ENCODE measurements around the gene MACROD2. TPM values are rescaled to one million over a fixed set of nuclear protein-coding genes. Genes with fewer than 3 reads are reported as not detected.
A peak's percentile ranks its signal among the peaks of the same experiment; 100 is the strongest.

Gene MACROD2
- total RNA-seq, 1 experiment from 2014 or later = 1.6 TPM

GRCh38 chr20:14569641-14570040, 574.3 kb downstream of the MACROD2 start:
- Histone ChIP-seq H3K9me3 (ENCODE audit: control insufficient read depth, low read depth, low read length) (no peaks in the 10 kb centered on the region), H2AK5ac (ENCODE audit: insufficient read length, low read length) (no peak overlapping the region), H3K23ac (ENCODE audit: insufficient read length, low read depth, low read length) (no peak overlapping the region), H2BK12ac (ENCODE audit: insufficient read length, low read depth, low read length) (no peak overlapping the region), H3T11ph (ENCODE audit: low read length) (no peak overlapping the region), H3K4ac (ENCODE audit: low read depth, low read length) (no peak overlapping the region), H2AFZ (ENCODE audit: low read length) (no peak overlapping the region), H3K79me1 (ENCODE audit: insufficient read depth, low read depth, low read length, poor library complexity, severe bottlenecking) (no peaks in the 10 kb centered on the region), H3K27me3 (ENCODE audit: insufficient read depth, low read length) (no peaks in the 10 kb centered on the region), H3K56ac (ENCODE audit: insufficient read length, low read depth, low read length) (no peak overlapping the region), H2BK5ac (ENCODE audit: insufficient read length, low read length) (no peak overlapping the region), H4K91ac (ENCODE audit: insufficient read length, low read depth, low read length) (no peak overlapping the region), H3K79me2 (ENCODE audit: insufficient read depth, low read length) (no peaks in the 10 kb centered on the region), H3K4me1 (ENCODE audit: insufficient read depth, low read length) (no peaks in the 10 kb centered on the region), H4K20me1 (ENCODE audit: control insufficient read depth, insufficient read depth, insufficient read length) (no peaks in the 10 kb centered on the region), H3K9ac (ENCODE audit: extremely low read depth, insufficient read length, low read length) (no peak overlapping the region), H3K18ac (ENCODE audit: insufficient read length, low read depth, low read length) (no peak overlapping the region), H3K14ac (ENCODE audit: insufficient read depth, low read length) (no peak overlapping the region), H2BK15ac (ENCODE audit: low read depth, low read length) (no peak overlapping the region), H3K23me2 (ENCODE audit: insufficient read length, low read depth, low read length, poor library complexity, severe bottlenecking) (no peaks in the 10 kb centered on the region), H3K27ac (ENCODE audit: insufficient read length, low read depth, low read length) (no peak overlapping the region), H4K8ac (replicated peaks; ENCODE audit: insufficient read length, low read depth, low read length) (no peak overlapping the region), H2BK20ac (ENCODE audit: low read depth, low read length, poor library complexity, severe bottlenecking) (no peak overlapping the region), H4K5ac (ENCODE audit: insufficient read length, low read depth, low read length) (no peak overlapping the region), H2BK120ac (ENCODE audit: low read depth, low read length, poor library complexity, severe bottlenecking) (no peak overlapping the region), H3K4me2 (ENCODE audit: insufficient read depth, insufficient read length, low read length) (no peak overlapping the region)
- Mint-ChIP-seq H3K27ac (peak overlapping the region in 1 of 3 experiments; percentile 44; a peak in 1 of 7 replicates), H3K4me3 (no peak overlapping the region), H3K36me3 (ENCODE audit: insufficient read depth in 1 of 3, low read depth in 3 of 3) (peaks cover 6 to 11% (median 8%) of the 10 kb centered on the region in 3 experiments; a peak in 5 of 7 replicates), H3K9me3 (peaks cover 10 to 12% of the 10 kb centered on the region in 2 experiments), H3K4me1 (peaks cover 12% of the 10 kb centered on the region in 2 experiments), H3K27me3 (ENCODE audit: low read depth) (no peaks in the 10 kb centered on the region)
- no CpG with 5 or more reads among the region's 2 CpGs for WGBS (ENCODE audit: extremely low coverage, insufficient read length, low lambda C conversion rate)
- DNase-seq = no peak
- TF ChIP-seq, protein P1, sequence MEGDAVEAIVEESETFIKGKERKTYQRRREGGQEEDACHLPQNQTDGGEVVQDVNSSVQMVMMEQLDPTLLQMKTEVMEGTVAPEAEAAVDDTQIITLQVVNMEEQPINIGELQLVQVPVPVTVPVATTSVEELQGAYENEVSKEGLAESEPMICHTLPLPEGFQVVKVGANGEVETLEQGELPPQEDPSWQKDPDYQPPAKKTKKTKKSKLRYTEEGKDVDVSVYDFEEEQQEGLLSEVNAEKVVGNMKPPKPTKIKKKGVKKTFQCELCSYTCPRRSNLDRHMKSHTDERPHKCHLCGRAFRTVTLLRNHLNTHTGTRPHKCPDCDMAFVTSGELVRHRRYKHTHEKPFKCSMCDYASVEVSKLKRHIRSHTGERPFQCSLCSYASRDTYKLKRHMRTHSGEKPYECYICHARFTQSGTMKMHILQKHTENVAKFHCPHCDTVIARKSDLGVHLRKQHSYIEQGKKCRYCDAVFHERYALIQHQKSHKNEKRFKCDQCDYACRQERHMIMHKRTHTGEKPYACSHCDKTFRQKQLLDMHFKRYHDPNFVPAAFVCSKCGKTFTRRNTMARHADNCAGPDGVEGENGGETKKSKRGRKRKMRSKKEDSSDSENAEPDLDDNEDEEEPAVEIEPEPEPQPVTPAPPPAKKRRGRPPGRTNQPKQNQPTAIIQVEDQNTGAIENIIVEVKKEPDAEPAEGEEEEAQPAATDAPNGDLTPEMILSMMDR (conservative IDR thresholded peaks at IDR 0.05) = no peak

All from H9 (cell line).